ENCODE results near the gene COL9A2. TPM values are rescaled to one million over a fixed set of nuclear protein-coding genes. Genes with fewer than 3 reads are reported as not detected.

The COL9A2 gene
- polyA plus RNA-seq, 5 donors = 17.6 to 34.6 (median 21.9) TPM

DNA sequence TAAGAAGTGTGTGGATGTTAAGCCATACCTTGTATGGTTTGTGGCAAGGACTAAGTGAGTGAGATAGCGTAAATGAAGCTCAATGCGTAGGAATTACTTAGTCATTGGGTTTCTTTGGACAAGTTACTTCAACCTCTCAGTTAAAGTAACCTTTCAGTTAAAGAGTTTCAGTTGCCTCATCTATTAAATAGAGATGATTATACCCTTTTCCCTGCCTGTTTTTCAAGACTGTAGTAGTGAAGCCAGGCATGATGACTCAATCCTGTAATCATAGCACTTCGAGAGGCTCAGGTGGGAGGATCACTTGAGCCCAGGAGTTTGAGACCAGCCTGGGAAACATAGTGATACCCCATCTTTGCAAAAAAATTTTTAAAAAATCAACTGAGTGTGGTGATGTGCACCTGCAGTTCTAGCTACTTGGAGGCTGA lies 52.7 kb downstream of the COL9A2 start:
- no peak for DNase-seq

DNA sequence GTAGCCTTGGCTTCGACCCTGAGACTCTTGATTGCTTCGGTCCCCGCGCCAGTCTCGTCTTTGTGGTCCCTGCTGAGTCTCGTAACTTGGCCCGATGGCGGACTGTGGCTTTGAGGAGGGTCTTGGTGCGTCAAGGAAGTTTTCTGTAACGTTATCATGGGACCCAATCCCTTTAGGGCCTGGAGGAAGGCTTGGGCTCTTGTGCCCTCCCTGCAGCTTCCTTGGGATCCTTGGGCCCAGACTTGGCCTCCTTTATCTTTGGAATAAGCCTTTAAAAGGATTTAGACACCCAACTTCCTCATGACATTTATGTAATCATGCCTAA lies 58.7 kb downstream of the COL9A2 start:
- no peak for DNase-seq

DNA sequence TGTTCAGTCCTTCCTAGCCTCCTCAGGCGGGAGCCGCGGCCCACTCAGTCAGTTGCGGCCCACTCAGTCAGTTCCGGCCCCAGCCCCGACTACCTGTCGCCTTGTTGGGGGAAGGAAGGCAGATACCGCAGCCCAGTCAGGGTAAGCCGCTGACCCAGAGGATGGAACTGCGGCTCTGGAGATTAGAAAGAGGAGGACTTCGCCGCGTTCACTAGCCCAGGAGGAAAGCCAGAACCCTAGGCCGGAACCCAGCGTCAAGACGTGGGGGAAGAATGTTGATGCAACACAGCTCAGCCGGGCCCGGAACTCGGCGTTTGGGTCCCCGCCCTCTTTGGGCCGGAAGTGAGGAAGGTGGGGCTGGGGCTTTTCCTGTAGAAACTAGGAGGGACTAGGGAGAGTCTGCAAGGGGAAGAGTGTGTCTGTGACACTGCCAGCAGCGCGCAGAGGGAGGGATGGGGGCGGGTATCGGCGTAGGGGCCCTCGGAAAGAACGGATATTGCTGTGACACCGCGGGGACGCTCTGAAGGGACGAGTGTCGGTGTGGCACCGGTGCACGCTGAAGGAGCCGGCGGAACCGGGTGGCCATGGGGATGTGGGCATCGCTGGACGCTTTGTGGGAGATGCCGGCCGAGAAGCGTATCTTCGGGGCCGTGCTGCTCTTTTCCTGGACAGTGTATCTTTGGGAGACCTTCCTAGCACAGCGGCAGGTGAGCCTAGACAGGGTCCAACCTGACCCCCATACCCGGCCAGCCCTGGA lies 59.2 kb downstream of the COL9A2 start, which contains the start of gene ZMPSTE24:
Gene ZMPSTE24 (plus strand): TSS at position 549 of the 757 bp plus-strand sequence. CDS start 36 bp downstream, at position 585.
- DNase-seq = peak; percentile 94 to 95

DNA sequence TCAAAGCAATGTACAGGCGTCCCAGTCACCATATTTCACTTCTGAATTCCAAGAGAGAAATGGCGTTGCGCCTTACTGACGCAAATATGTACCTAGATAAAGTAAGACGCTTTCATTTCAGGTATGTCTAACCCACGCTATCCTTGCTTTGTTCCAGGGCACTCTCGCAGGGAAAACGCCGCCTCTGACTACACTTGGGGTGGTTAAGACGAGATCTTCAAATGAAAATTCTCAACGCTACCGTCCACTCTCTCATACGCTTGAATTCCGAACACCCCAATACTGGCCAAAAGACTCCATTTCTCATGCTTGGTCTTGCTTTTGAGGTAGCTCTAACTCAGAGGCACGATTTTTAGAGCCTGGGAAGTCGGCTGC lies 59.8 kb downstream of the COL9A2 start:
- no peak for DNase-seq

DNA sequence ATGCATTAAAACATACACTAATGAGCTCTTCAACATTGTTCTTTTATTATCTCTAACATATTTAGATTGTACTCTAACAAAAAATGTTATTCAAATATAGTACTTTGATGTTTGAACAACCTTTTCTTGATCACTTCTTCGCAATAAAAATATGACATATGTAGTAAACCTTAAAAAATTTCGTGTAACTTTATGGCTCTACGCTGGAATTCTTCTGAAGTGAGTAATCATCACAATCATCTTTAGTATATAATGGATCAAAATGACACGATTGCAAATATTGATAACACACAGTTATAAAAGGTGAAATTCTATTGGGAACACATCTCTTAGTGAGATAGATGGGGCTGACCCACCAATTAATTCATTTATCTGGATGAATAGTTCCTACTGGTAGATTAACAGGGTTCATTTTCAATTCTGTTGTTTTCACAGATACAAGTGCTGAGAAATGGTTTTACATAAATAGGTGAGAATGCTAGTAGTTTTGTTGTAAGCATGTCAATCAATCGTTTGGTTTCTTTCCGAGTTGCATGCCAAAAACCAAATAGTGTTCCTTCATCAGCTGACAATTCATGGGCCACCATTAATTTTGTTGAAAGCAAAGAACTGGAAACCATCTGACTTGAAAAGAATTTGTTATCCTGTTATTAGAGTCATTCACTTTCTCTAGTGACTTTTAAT lies 60.5 kb downstream of the COL9A2 start:
- DNase-seq = no peak

DNA sequence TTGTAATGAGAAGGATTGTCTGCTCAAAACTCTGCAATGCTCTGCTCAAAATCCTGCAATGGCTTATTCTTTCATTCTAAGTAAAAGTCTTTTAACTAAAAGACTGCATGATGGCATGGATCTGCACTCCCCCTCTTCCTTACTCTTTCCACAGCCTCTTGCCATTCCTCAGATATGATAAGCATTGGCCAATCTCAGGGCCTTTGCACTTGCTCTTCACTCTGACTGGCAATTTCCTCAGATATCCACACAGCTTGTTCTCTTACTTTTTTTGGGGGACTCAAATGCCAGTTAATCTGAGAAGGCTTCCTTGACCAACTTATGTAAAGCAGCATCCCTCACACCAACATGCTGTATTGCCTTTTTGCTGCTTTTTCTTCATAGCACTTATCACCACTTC lies 61.9 kb downstream of the COL9A2 start:
- DNase-seq = no peak

DNA sequence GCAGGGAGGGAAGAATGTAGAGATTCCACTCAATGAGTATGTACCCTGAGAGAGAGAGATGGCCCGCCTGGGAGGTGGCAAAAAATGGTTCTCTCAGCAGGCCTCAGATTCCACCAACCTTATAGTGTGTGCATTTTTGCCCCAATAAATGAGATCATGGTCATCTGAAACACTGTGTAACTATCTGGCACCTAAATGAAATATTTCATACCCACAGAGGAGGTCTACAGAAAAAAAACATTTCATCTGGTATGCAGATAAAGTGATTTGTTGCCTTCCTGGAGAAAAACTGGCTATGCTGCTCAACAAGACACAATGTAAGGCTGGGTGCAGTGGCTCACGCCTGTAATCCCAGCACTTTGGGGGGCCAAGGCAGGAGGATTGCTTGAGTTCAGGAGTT lies 64.5 kb downstream of the COL9A2 start:
- no peak for DNase-seq

DNA sequence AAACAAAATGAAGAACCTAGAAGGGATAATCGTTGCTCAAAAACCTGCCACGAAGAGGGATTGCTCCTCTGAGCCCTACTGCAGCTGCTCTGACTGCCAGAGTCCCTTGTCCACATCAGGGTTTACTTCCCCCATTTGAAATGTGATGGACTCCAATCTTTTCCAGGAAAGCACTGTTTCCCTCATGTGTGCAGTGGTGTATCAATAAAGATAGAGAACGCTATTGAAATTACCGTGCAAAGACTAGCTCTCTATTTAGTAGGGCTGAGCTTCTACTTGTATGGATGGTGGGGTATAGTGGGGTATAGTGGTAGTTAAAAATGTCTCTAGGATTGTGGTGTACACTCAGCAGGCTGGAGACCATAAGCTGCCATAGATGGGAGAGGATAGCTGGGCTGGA lies 65.6 kb downstream of the COL9A2 start:
- no peak for DNase-seq

Other genes starting within 250 kb of the COL9A2 start
- 100 to 1,000 TPM in 3 of 5 donors, 10 to 100 TPM in 2; 84.4 to 117 (median 101) TPM for gene PPT1, start 220.0 kb downstream of the COL9A2 start, polyA plus RNA-seq (ENCODE audit: insufficient read depth in 1 of 5, insufficient read length in 5 of 5, low replicate concordance in 1 of 5)
- gene RLF, start 155.9 kb downstream of the COL9A2 start, polyA plus RNA-seq (ENCODE audit: insufficient read depth in 1 of 5, insufficient read length in 5 of 5, low replicate concordance in 1 of 5) = 10 to 100 TPM; 18.0 to 33.8 (median 25.6) TPM
- gene TMCO2, start 69.3 kb downstream of the COL9A2 start, polyA plus RNA-seq (ENCODE audit: insufficient read depth in 1 of 5, insufficient read length in 5 of 5, low replicate concordance in 1 of 5) = not detected
- 10 to 100 TPM; 39.8 to 56.5 (median 44.4) TPM for gene ZMPSTE24, start 59.0 kb downstream of the COL9A2 start, polyA plus RNA-seq (ENCODE audit: insufficient read depth in 1 of 5, insufficient read length in 5 of 5, low replicate concordance in 1 of 5)
- 10 to 100 TPM; 22.5 to 26.8 (median 23.7) TPM for gene SMAP2, start 56.4 kb upstream of the COL9A2 start, polyA plus RNA-seq (ENCODE audit: insufficient read depth in 1 of 5, insufficient read length in 5 of 5, low replicate concordance in 1 of 5)
- 1 to 10 TPM; 5.1 to 7.5 (median 5.8) TPM for gene ZFP69B, start 133.2 kb upstream of the COL9A2 start, polyA plus RNA-seq (ENCODE audit: insufficient read depth in 1 of 5, insufficient read length in 5 of 5, low replicate concordance in 1 of 5)
- 10 to 100 TPM in 2 of 5 donors, 1 to 10 TPM in 3; 7.4 to 11.7 (median 9.1) TPM for gene ZFP69, start 160.0 kb upstream of the COL9A2 start, polyA plus RNA-seq (ENCODE audit: insufficient read depth in 1 of 5, insufficient read length in 5 of 5, low replicate concordance in 1 of 5)
- 10 to 100 TPM in 4 of 5 donors, 1 to 10 TPM in 1; 9.4 to 17.5 (median 13.1) TPM for gene EXO5, start 191.5 kb upstream of the COL9A2 start, polyA plus RNA-seq (ENCODE audit: insufficient read depth in 1 of 5, insufficient read length in 5 of 5, low replicate concordance in 1 of 5)
- 10 to 100 TPM in 1 of 5 donors, 1 to 10 TPM in 4; 6.7 to 10.2 (median 8.4) TPM for gene ZNF684, start 214.4 kb upstream of the COL9A2 start, polyA plus RNA-seq (ENCODE audit: insufficient read depth in 1 of 5, insufficient read length in 5 of 5, low replicate concordance in 1 of 5)